Measurements from ENCODE around the gene DDI2.

DDI2 gene

DNA sequence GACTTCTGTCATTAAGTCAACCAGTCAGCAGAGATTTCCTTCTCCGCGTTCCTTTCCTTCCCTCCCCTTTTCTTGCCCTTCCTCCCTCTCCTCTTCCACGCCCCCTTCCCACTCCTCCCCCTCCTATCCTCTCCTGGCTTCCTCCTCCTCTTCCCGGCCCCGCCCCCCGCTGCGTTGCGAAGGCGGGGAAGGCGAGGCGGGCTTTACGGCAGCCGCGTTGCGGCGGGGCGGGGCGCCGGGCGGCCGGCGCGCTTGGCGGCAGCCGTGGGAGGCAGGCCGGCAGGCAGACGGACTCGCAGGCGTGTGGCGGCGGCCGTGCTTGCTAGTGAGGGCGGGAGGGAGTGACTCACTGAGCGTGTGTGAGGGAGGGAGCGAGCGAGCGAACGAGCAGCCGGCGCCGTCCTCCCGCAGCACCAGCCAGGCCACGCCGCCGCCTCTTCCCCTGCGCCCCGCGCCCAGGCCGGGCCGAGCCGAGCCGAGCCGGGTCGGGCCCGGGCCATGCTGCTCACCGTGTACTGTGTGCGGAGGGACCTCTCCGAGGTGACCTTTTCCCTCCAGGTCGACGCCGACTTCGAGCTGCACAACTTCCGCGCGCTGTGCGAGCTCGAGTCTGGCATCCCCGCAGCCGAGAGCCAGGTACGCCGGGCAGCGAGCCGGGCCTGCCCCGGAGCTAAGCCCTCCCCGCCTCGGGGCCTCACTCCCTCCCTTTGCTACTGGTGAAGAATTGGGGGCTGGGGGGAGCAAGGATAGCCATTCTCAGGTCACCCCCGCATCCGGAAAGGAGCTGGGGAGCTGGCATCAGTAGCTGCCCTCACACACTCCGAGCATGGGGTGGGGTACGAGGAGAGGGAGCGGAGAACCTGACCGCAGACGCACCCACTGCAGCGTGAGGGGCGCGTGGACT lies at the start of gene DDI2:
TSS of gene DDI2 (plus strand) at position 286 of the 904 bp plus-strand sequence. CDS start at position 499, 213 bp downstream.
- peaks cover 2% of the 10 kb centered on the region; the same call in 1 of the 2 replicates for H3F3A ChIP-seq (ENCODE audit: low read depth)
- H3K9me3 ChIP-seq (ENCODE audit: insufficient read depth, low read depth, low read length) = no peaks in the 10 kb centered on the region
- H3K4me1 ChIP-seq (ENCODE audit: insufficient read depth, low read length, poor library complexity, severe bottlenecking) = peaks cover 42% of the 10 kb centered on the region
- no peaks in the 10 kb centered on the region for H3K36me3 ChIP-seq (ENCODE audit: insufficient read depth, low read length)
- peak within 1 kb of the TSS; percentile 97 for H3K4me2 ChIP-seq (ENCODE audit: low read depth, low read length, poor library complexity, severe bottlenecking)
- H3K9ac ChIP-seq (ENCODE audit: low read depth, low read length, poor library complexity, severe bottlenecking) = peak within 1 kb of the TSS; percentile 92
- peaks cover 31% of the 10 kb centered on the region for H4K20me1 ChIP-seq (ENCODE audit: insufficient read depth, low read length, poor library complexity, severe bottlenecking)
- TF ChIP-seq EZH2phosphoT487 (IDR thresholded peaks at IDR 0.05; ENCODE audit: borderline replicate concordance) = no peak
- TF ChIP-seq, protein P1, sequence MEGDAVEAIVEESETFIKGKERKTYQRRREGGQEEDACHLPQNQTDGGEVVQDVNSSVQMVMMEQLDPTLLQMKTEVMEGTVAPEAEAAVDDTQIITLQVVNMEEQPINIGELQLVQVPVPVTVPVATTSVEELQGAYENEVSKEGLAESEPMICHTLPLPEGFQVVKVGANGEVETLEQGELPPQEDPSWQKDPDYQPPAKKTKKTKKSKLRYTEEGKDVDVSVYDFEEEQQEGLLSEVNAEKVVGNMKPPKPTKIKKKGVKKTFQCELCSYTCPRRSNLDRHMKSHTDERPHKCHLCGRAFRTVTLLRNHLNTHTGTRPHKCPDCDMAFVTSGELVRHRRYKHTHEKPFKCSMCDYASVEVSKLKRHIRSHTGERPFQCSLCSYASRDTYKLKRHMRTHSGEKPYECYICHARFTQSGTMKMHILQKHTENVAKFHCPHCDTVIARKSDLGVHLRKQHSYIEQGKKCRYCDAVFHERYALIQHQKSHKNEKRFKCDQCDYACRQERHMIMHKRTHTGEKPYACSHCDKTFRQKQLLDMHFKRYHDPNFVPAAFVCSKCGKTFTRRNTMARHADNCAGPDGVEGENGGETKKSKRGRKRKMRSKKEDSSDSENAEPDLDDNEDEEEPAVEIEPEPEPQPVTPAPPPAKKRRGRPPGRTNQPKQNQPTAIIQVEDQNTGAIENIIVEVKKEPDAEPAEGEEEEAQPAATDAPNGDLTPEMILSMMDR (conservative IDR thresholded peaks at IDR 0.05; ENCODE audit: low read length) = no peak
- no peaks in the 10 kb centered on the region for H3K9me2 ChIP-seq (replicated peaks; ENCODE audit: low read depth, low read length)
- peaks cover 50% of the 10 kb centered on the region for H3K79me2 ChIP-seq (ENCODE audit: insufficient read depth, low read length)
- H3K4me3 ChIP-seq (ENCODE audit: low read length, poor library complexity, severe bottlenecking) = peak within 1 kb of the TSS; percentile 99
- peak within 1 kb of the TSS; percentile 95 for H2AFZ ChIP-seq (ENCODE audit: low read length)
- no peaks in the 10 kb centered on the region for H3K27me3 ChIP-seq (ENCODE audit: insufficient read depth, low read length, poor library complexity, severe bottlenecking)

DNA sequence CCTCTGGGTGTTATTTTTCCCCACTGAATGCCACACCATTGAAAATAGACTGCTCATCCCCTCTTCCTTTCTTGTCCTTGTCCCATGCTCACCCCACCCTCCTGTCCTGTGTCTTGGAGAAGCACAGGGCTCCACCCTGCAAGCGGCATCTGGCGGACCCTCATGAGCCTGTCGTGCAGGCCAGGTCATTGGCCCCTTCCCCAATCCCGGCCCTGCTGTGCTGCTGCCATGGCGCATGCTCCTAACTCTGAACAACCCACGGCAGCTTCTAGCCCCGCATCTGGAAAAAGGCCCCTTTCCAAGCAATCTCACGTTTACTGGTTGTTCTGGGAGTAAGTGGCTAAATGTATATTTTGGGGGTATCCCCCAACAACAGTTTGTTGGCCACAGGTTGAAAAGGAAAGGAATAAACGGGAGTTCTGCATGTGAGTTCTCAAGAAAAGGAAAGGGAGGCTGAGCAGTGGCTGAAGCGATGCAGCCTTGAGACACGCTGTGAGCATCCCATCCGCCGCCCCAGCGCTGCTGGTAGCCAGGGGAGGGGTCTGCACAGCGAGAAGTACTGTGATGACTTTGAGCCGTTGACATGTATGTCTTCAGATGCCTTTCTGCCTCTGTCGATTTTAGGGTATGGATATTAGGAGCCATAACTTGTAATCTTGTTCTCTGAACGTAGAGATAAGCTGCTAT lies 48.7 kb upstream of the DDI2 start:
- Histone ChIP-seq H3K36me3 (ENCODE audit: insufficient read depth, low read length) (peaks cover 40% of the 10 kb centered on the region; the same call in 1 of the 2 replicates), H3K79me2 (ENCODE audit: insufficient read depth, low read length) (no peaks in the 10 kb centered on the region), H2AFZ (ENCODE audit: low read length) (no peak overlapping the region), H3F3A (ENCODE audit: low read depth) (no peaks in the 10 kb centered on the region), H3K4me1 (ENCODE audit: insufficient read depth, low read length, poor library complexity, severe bottlenecking) (no peaks in the 10 kb centered on the region), H3K27me3 (ENCODE audit: insufficient read depth, low read length, poor library complexity, severe bottlenecking) (no peaks in the 10 kb centered on the region), H3K9me2 (replicated peaks; ENCODE audit: low read depth, low read length) (no peaks in the 10 kb centered on the region), H3K9ac (ENCODE audit: low read depth, low read length, poor library complexity, severe bottlenecking) (no peak overlapping the region), H3K4me3 (ENCODE audit: low read length, poor library complexity, severe bottlenecking) (no peak overlapping the region), H3K4me2 (ENCODE audit: low read depth, low read length, poor library complexity, severe bottlenecking) (no peak overlapping the region), H4K20me1 (ENCODE audit: insufficient read depth, low read length, poor library complexity, severe bottlenecking) (no peaks in the 10 kb centered on the region), H3K9me3 (ENCODE audit: insufficient read depth, low read depth, low read length) (no peaks in the 10 kb centered on the region)
- TF ChIP-seq, protein P1 (conservative IDR thresholded peaks at IDR 0.05; ENCODE audit: low read length) = no peak
- TF ChIP-seq EZH2phosphoT487 (IDR thresholded peaks at IDR 0.05; ENCODE audit: borderline replicate concordance) = no peak

DNA sequence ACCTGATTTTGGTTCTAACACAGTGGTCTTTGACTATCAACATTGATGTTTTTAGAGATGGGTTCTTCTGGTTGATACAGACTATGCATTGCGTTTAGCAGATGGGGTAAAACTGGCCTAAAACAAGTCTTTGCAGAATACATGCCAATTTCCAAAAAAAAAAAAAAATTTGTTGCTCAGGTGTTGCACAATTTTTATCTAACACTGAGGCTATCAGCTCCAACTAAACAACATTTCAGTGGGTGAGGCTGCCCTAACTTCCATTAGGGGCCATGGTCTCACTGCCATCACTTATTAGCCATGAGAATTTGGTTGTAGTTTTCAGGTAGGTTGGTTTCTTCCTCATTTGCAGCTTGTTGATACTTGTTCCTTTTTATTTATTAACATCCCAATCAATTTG lies 46.4 kb upstream of the DDI2 start:
- no peak overlapping the region for H3K4me2 ChIP-seq (ENCODE audit: low read depth, low read length, poor library complexity, severe bottlenecking)
- H3K36me3 ChIP-seq (ENCODE audit: insufficient read depth, low read length) = peaks cover 25% of the 10 kb centered on the region; the same call in 1 of the 2 replicates
- H4K20me1 ChIP-seq (ENCODE audit: insufficient read depth, low read length, poor library complexity, severe bottlenecking) = no peaks in the 10 kb centered on the region
- no peaks in the 10 kb centered on the region for H3K79me2 ChIP-seq (ENCODE audit: insufficient read depth, low read length)
- no peak overlapping the region for H3K9ac ChIP-seq (ENCODE audit: low read depth, low read length, poor library complexity, severe bottlenecking)
- H2AFZ ChIP-seq (ENCODE audit: low read length) = no peak overlapping the region
- H3F3A ChIP-seq (ENCODE audit: low read depth) = no peaks in the 10 kb centered on the region
- no peaks in the 10 kb centered on the region for H3K9me2 ChIP-seq (replicated peaks; ENCODE audit: low read depth, low read length)
- H3K4me3 ChIP-seq (ENCODE audit: low read length, poor library complexity, severe bottlenecking) = no peak overlapping the region
- H3K4me1 ChIP-seq (ENCODE audit: insufficient read depth, low read length, poor library complexity, severe bottlenecking) = no peaks in the 10 kb centered on the region
- H3K9me3 ChIP-seq (ENCODE audit: insufficient read depth, low read depth, low read length) = no peaks in the 10 kb centered on the region
- H3K27me3 ChIP-seq (ENCODE audit: insufficient read depth, low read length, poor library complexity, severe bottlenecking) = no peaks in the 10 kb centered on the region
- no peak for TF ChIP-seq EZH2phosphoT487 (IDR thresholded peaks at IDR 0.05; ENCODE audit: borderline replicate concordance)
- TF ChIP-seq, protein P1 (conservative IDR thresholded peaks at IDR 0.05; ENCODE audit: low read length) = no peak

Data from Loucy (cell line).